Measurements from ENCODE around the gene ING2. TPM values are rescaled to one million over a fixed set of nuclear protein-coding genes. Genes with fewer than 3 reads are reported as not detected.

Gene ING2
- total RNA-seq (2013; cell fraction: nucleolus; rRNA removed), result 5.6 and 6.6 TPM in 2 replicates
- total RNA-seq (2014; rRNA removed) (5.1 and 8.7 TPM in 2 replicates), total RNA-seq (2014; rRNA removed; fragmentation: Illumina TruSeq; extraction: Trizol) (9.5 and 10.0 TPM in 2 replicates), total RNA-seq (2021) (7.0 and 7.2 TPM in 2 replicates), polyA plus RNA-seq (2011; rRNA removed) (12.1 and 20.0 TPM in 2 replicates), polyA plus RNA-seq (2014; fragmentation: Illumina TruSeq; extraction: Trizol) (16.1 and 19.9 TPM in 2 replicates), polyA plus RNA-seq (2014; fragmentation: Nextera tagmentation; extraction: Ambion mirVana) (1 to 10 TPM; 3.3 to 6.6 TPM), polyA plus RNA-seq (2014; rRNA removed) (11.7 and 11.9 TPM in 2 replicates), polyA plus RNA-seq (2016; fragmentation: Nextera tagmentation; extraction: Ambion mirVana) (10 to 100 TPM; 13.6 to 15.4 TPM), polyA minus RNA-seq (2011; rRNA and poly(A)+ RNA removed) (3.0 and 3.3 TPM in 2 replicates), Bru-seq, nascent RNA (percentile 70 among the genes with signal in this experiment), BruChase-seq, experiment 1, labeled RNA remaining after a 6-hour chase (percentile 57 among the genes with signal in this experiment), BruChase-seq, experiment 2, labeled RNA remaining after a 2-hour chase (percentile 69 among the genes with signal in this experiment)
- 8.1 TPM for polyA plus RNA-seq (2011; ENCODE audit: low read depth)
- polyA plus RNA-seq (2011; cell fraction: cytosol; rRNA removed), result 4.6 TPM in 2 replicates
- polyA plus RNA-seq (2011; cell fraction: nucleus; rRNA removed), result 4.6 and 6.1 TPM in 2 replicates
- polyA plus RNA-seq (2012), result 11.1 and 14.5 TPM in 2 replicates
- polyA minus RNA-seq (2011; cell fraction: cytosol; rRNA and poly(A)+ RNA removed), result 2.6 and 3.3 TPM in 2 replicates
- polyA minus RNA-seq (2011; cell fraction: nucleus; rRNA and poly(A)+ RNA removed), result 3.3 and 3.4 TPM in 2 replicates
- long read RNA-seq, experiment 1, transcript ING2-201 (2 exons, 1,189 nt), result major isoform, 7 of 8 reads
- long read RNA-seq, experiment 1, partial matches to known transcripts, result 0 of 8 reads
- long read RNA-seq, experiment 1, other reads (novel, unspliced or antisense), result 0 of 8 reads
- long read RNA-seq, experiment 2, partial matches to known transcripts, result 0 of 7 reads
- long read RNA-seq, experiment 2, other reads (novel, unspliced or antisense), result 1 of 7 reads

DNA sequence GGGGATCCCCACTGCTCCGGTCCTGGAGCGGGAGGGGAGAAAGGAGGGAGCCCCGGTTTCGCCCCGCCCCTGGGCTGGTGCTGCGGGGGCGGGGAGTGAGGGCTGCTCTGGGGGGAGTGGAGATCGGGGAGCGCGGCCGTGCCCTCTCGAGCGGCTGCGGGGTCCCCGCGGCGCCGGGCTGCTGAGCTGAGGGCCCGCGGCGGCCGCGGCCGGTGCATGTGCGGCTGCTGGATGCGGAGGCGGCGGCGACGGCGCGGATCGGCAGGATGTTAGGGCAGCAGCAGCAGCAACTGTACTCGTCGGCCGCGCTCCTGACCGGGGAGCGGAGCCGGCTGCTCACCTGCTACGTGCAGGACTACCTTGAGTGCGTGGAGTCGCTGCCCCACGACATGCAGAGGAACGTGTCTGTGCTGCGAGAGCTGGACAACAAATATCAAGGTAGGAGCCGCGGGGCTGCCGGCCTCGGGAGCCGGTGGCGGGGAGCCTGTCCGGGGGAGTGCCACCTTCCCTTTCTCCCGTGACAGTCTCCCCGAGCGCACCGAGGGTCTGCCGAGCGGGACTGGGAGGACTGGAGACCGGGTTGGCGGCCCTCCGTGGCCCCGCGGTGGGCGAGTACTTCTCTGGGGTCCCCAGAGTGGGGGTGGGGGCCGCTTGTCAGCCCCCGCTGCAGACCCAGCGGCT, at the start of gene ING2:
ING2 (plus strand) TSS at position 129 of the 681 bp plus-strand sequence; CDS start at position 267, 138 bp downstream.
- in situ Hi-C loops (cut with MboI), result no loop called here
- FAIRE-seq (no peak), DNase-seq (ENCODE audit: low read depth, low spot score) (no peak), ATAC-seq (peak; percentile 72)
- H3K27me3 ChIP-seq (replicated peaks in 1 of 2; ENCODE audit: control insufficient read depth in 2 of 2, insufficient read depth in 2 of 2, low read length in 1 of 2), result no peaks in the 10 kb centered on the region
- peak within 1 kb of the TSS; percentile 85 for H3K9ac ChIP-seq (ENCODE audit: control insufficient read depth, insufficient read depth, low read length)
- H3K9me3 ChIP-seq (replicated peaks; ENCODE audit: control insufficient read depth, insufficient read depth, low read length), result no peaks in the 10 kb centered on the region
- intact Hi-C loops (cut with micrococcal nuclease; ENCODE audit: unreplicated experiment), result loop anchor here (2.0 to 10.0 kb wide), 5 partner anchors 60 to 588 kb away; partner anchors contain the start of genes CDKN2AIP, DCTD, RWDD4 and TRAPPC11
- CTCF ChIA-PET, result interaction anchor here (0.6 to 2.8 kb wide), 2 partner anchors 12 to 40 kb away, joined by 3 to 7 read pairs; no protein-coding TSS in a partner anchor
- peaks cover 3% of the 10 kb centered on the region; the same call in 1 of the 2 replicates for H3K4me1 ChIP-seq (ENCODE audit: control insufficient read depth, insufficient read depth, low read length)
- RAD21 ChIA-PET (ENCODE audit: unreplicated experiment), result interaction anchor here (0.5 to 1.2 kb wide), 3 partner anchors 31 to 1081 kb away, joined by 3 to 4 read pairs (median 3); no protein-coding TSS in a partner anchor
- H3K36me3 ChIP-seq (ENCODE audit: control insufficient read depth in 2 of 2, insufficient read depth in 2 of 2, low read length in 1 of 2), result no peaks in the 10 kb centered on the region; a peak in 1 of 4 replicates
- SMC1A ChIA-PET (ENCODE audit: uncharacterized antibody, unreplicated experiment), result interaction anchor here (1.2 kb wide), 1 partner anchor 11 kb away, joined by 3 read pairs; no protein-coding TSS in a partner anchor
- WGBS (ENCODE audit: insufficient coverage, insufficient replicate concordance, low lambda C conversion rate, missing lambda C conversion rate), result under 1% methylated on average over 54 of the region's 68 CpGs
- peak within 1 kb of the TSS; percentile 83 for H3K4me2 ChIP-seq (ENCODE audit: control insufficient read depth, insufficient read depth)
- H3K79me2 ChIP-seq (ENCODE audit: control insufficient read depth, insufficient read depth, low read length), result peaks cover 31% of the 10 kb centered on the region
- no peaks in the 10 kb centered on the region for H4K20me1 ChIP-seq (ENCODE audit: control insufficient read depth, insufficient read depth)
- no TSS peak for BruUV-seq (replicated peaks)
- peak within 1 kb of the TSS; percentile 85 for H3K27ac ChIP-seq (ENCODE audit: control insufficient read depth, insufficient read depth)
- H3K4me3 ChIP-seq, result peak within 1 kb of the TSS; percentile 82
- H2AFZ ChIP-seq (ENCODE audit: control insufficient read depth, low read depth, low read length), result peak within 1 kb of the TSS; percentile 90
- POLR2A ChIA-PET, result interaction anchor here (0.6 to 2.3 kb wide), 3 partner anchors 10 to 1687 kb away, joined by 3 to 8 read pairs (median 3); no protein-coding TSS in a partner anchor
- TF ChIP-seq LARP7 (IDR thresholded peaks at IDR 0.05) (peak; percentile 74; the same call in 1 of the 2 replicates), EGR1 (IDR thresholded peaks at IDR 0.05; ENCODE audit: borderline replicate concordance in 1 of 2, low read depth in 2 of 2, low read length in 2 of 2) (peak; percentile 21 to 99), NR2F1 (conservative IDR thresholded peaks at IDR 0.05) (peak; percentile 38; the same call in 1 of the 2 replicates), CTCF (IDR thresholded peaks at IDR 0.05 in 2 of 3, conservative IDR thresholded peaks at IDR 0.05 in 1 of 3; ENCODE audit: control insufficient read depth in 2 of 3, extremely low read depth in 1 of 3, insufficient read depth in 1 of 3, low read depth in 3 of 3, low read length in 3 of 3) (no peak), NR2C2 (IDR thresholded peaks at IDR 0.05; ENCODE audit: borderline replicate concordance, control insufficient read depth, insufficient read length, low read depth) (no peak), JUNB (IDR thresholded peaks at IDR 0.05) (no peak), FOS (IDR thresholded peaks at IDR 0.05; ENCODE audit: borderline replicate concordance, extremely low read depth, insufficient read length) (no peak), BACH1 (IDR thresholded peaks at IDR 0.05; ENCODE audit: borderline replicate concordance) (peak; percentile 60; the same call in 1 of the 2 replicates), POLR2A (IDR thresholded peaks at IDR 0.05; ENCODE audit: low read depth, low read length) (0 out of 2 replicates have a peak, but pooled peaks have one; percentile 15)
- TF ChIP-seq, protein P1, sequence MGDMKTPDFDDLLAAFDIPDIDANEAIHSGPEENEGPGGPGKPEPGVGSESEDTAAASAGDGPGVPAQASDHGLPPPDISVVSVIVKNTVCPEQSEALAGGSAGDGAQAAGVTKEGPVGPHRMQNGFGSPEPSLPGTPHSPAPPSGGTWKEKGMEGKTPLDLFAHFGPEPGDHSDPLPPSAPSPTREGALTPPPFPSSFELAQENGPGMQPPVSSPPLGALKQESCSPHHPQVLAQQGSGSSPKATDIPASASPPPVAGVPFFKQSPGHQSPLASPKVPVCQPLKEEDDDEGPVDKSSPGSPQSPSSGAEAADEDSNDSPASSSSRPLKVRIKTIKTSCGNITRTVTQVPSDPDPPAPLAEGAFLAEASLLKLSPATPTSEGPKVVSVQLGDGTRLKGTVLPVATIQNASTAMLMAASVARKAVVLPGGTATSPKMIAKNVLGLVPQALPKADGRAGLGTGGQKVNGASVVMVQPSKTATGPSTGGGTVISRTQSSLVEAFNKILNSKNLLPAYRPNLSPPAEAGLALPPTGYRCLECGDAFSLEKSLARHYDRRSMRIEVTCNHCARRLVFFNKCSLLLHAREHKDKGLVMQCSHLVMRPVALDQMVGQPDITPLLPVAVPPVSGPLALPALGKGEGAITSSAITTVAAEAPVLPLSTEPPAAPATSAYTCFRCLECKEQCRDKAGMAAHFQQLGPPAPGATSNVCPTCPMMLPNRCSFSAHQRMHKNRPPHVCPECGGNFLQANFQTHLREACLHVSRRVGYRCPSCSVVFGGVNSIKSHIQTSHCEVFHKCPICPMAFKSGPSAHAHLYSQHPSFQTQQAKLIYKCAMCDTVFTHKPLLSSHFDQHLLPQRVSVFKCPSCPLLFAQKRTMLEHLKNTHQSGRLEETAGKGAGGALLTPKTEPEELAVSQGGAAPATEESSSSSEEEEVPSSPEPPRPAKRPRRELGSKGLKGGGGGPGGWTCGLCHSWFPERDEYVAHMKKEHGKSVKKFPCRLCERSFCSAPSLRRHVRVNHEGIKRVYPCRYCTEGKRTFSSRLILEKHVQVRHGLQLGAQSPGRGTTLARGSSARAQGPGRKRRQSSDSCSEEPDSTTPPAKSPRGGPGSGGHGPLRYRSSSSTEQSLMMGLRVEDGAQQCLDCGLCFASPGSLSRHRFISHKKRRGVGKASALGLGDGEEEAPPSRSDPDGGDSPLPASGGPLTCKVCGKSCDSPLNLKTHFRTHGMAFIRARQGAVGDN (IDR thresholded peaks at IDR 0.05), result 0 out of 2 replicates have a peak, but pooled peaks have one; percentile 25
- TF ChIP-seq, protein P2, sequence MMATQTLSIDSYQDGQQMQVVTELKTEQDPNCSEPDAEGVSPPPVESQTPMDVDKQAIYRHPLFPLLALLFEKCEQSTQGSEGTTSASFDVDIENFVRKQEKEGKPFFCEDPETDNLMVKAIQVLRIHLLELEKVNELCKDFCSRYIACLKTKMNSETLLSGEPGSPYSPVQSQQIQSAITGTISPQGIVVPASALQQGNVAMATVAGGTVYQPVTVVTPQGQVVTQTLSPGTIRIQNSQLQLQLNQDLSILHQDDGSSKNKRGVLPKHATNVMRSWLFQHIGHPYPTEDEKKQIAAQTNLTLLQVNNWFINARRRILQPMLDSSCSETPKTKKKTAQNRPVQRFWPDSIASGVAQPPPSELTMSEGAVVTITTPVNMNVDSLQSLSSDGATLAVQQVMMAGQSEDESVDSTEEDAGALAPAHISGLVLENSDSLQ (IDR thresholded peaks at IDR 0.05), result no peak
